ENCODE data around the gene CFAP70.
"Not testable (repeated sequence)": the region's sequence is repeated elsewhere in the genome, so short reads cannot be mapped to it uniquely, and the experiment has no call there.

The CFAP70 gene

GRCh38 chr10:73340121-73340520 is 18.5 kb downstream of the CFAP70 start:
- no peak for DNase-seq (ENCODE audit: low spot score)
- no peak for FAIRE-seq

GRCh38 chr10:73339436-73339835 is 19.2 kb downstream of the CFAP70 start:
- DNase-seq (ENCODE audit: low spot score), result no peak
- no peak for FAIRE-seq

- FAIRE-seq (no peak), DNase-seq (ENCODE audit: low spot score) (no peak)
These were observed 19.8 kb downstream of the CFAP70 start for GRCh38 chr10:73338801-73339368.

- FAIRE-seq, result no peak
- DNase-seq (ENCODE audit: low spot score), result no peak
These were observed 25.5 kb downstream of the CFAP70 start for GRCh38 chr10:73333202-73333601.

- FAIRE-seq (no peak), DNase-seq (ENCODE audit: low spot score) (no peak)
These were observed 26.3 kb downstream of the CFAP70 start for GRCh38 chr10:73332379-73332778.

- not testable (repeated sequence) for DNase-seq (ENCODE audit: low spot score); FAIRE-seq
These were observed 30.1 kb downstream of the CFAP70 start for GRCh38 chr10:73328523-73328922.

- not testable (repeated sequence) for DNase-seq (ENCODE audit: low spot score); FAIRE-seq
These were observed 33.4 kb downstream of the CFAP70 start for GRCh38 chr10:73325290-73325689.

- not testable (repeated sequence) for DNase-seq (ENCODE audit: low spot score); FAIRE-seq
These were observed 35.1 kb downstream of the CFAP70 start for GRCh38 chr10:73323582-73323981.

GRCh38 chr10:73310475-73310874 is 48.2 kb downstream of the CFAP70 start:
- DNase-seq (ENCODE audit: low spot score) (no peak), FAIRE-seq (no peak)

- FAIRE-seq (no peak), DNase-seq (ENCODE audit: low spot score) (no peak)
These were observed 51.4 kb downstream of the CFAP70 start for GRCh38 chr10:73307203-73307800.

- FAIRE-seq (no peak), DNase-seq (ENCODE audit: low spot score) (no peak)
These were observed 52.4 kb downstream of the CFAP70 start for GRCh38 chr10:73306171-73306708.

GRCh38 chr10:73296946-73297345 is 61.7 kb downstream of the CFAP70 start:
- DNase-seq (ENCODE audit: low spot score) (no peak), FAIRE-seq (no peak)

GRCh38 chr10:73293461-73293860 is 65.2 kb downstream of the CFAP70 start:
- DNase-seq (ENCODE audit: low spot score) (no peak), FAIRE-seq (no peak)

GRCh38 chr10:73289958-73290357 is 68.7 kb downstream of the CFAP70 start:
- no peak for FAIRE-seq

GRCh38 chr10:73287441-73287840 is 71.2 kb downstream of the CFAP70 start:
- FAIRE-seq (no peak), DNase-seq (ENCODE audit: low spot score) (no peak)

More at GRCh38 chr10:73289958-73290357, 68.7 kb downstream of the CFAP70 start:
- DNase-seq (ENCODE audit: low spot score), result no peak

- no peak for DNase-seq (ENCODE audit: low spot score)
- no peak for FAIRE-seq
These were observed 77.6 kb downstream of the CFAP70 start for GRCh38 chr10:73281097-73281496.

GRCh38 chr10:73264423-73264822 is 94.2 kb downstream of the CFAP70 start:
- FAIRE-seq, result no peak
- no peak for DNase-seq (ENCODE audit: low spot score)

GRCh38 chr10:73263693-73264347 is 94.8 kb downstream of the CFAP70 start:
- FAIRE-seq (peak; percentile 60), DNase-seq (ENCODE audit: low spot score) (peak; percentile 45)

- FAIRE-seq (no peak), DNase-seq (ENCODE audit: low spot score) (no peak)
These were observed 95.6 kb downstream of the CFAP70 start for GRCh38 chr10:73262880-73263555.

- peak; percentile 95 for FAIRE-seq
These were observed 96.4 kb downstream of the CFAP70 start for GRCh38 chr10:73262105-73262730.

GRCh38 chr10:73261362-73261995 is 97.2 kb downstream of the CFAP70 start:
- DNase-seq (ENCODE audit: low spot score) (no peak), FAIRE-seq (no peak)

More at GRCh38 chr10:73262105-73262730, 96.4 kb downstream of the CFAP70 start:
- DNase-seq (ENCODE audit: low spot score), result peak; percentile 83

Measured in RCC 7860 (cell line).